Erythroblast (primary cell): ENCODE results near the gene FMN1.

ENCODE experiments used
- GATA1 ChIP-seq: IDR thresholded peaks from 2 replicates; pipeline ENCODE4 v1.6.1; 2011; ENCODE audit warnings: low read depth, mild to moderate bottlenecking, control low read depth, low read length, moderate library complexity
- POLR2A ChIP-seq: IDR thresholded peaks from 2 replicates; pipeline ENCODE4 v1.6.1; 2011; ENCODE audit warnings: mild to moderate bottlenecking, low read length

DNA sequence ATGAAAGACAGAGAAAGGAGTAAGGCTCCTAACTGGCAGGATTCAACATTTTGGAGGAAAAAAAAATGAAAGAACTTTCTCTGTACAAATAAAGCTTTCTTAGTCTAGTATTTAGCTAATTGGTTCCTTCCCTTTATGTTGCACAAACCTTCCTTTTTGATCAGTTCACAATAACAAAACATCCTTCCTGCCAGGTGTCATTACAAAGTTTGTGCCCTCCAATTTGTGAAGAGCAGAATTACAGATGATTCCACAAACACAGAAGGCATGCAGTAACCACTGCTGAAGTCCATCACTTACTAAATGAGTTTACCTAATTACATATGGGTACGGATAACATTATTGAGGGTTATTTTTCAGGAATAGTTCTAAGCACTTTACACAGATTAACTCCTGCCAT is 179.9 kb downstream of the FMN1 start:
- no peak for TF ChIP-seq POLR2A
- no peak for TF ChIP-seq GATA1
